Lung (tissue), 12 donors: Measurements from ENCODE around the gene BANK1. TPM values are rescaled to one million over a fixed set of nuclear protein-coding genes. Genes with fewer than 3 reads are reported as not detected.

ENCODE experiments used
- ATAC-seq: fragments of 200-7000 bp; cut with Tn5 transposase; one replicate; pipeline ENCODE4 v1.9.1; 2020; ENCODE audit warnings: moderate number of reproducible peaks; ENCODE audit not compliant: insufficient read depth, low FRiP score
- DNase-seq, 3 donors: peaks; one replicate each; pipeline ENCODE4 v3.0.0-alpha.2; 2013 to 2017
- H3K27ac ChIP-seq, 2 donors: one replicate each; pipeline ENCODE4 v1.5.1; 2013; ENCODE audit warnings: mild to moderate bottlenecking in 2 of 2, moderate library complexity in 2 of 2, control low read depth in 1 of 2, inconsistent platforms in 1 of 2, low read depth in 1 of 2, low read length in 1 of 2
- H3K27me3 ChIP-seq, 3 donors: one replicate each; pipeline ENCODE4 v1.5.1; 2013; ENCODE audit warnings: low read length in 2 of 3; ENCODE audit not compliant: control insufficient read depth in 3 of 3, insufficient read depth in 3 of 3
- H3K36me3 ChIP-seq, 4 donors: one replicate each; pipeline ENCODE4 v1.5.1; 2013; ENCODE audit warnings: low read length in 4 of 4, mild to moderate bottlenecking in 1 of 4, moderate library complexity in 1 of 4; ENCODE audit not compliant: control insufficient read depth in 4 of 4, insufficient read depth in 4 of 4
- H3K4me1 ChIP-seq, 5 donors: one replicate each; pipeline ENCODE4 v1.5.1; 2013; ENCODE audit warnings: low read length in 5 of 5, mild to moderate bottlenecking in 2 of 5, moderate library complexity in 1 of 5; ENCODE audit not compliant: control insufficient read depth in 5 of 5, insufficient read depth in 5 of 5
- H3K4me3 ChIP-seq: one replicate; pipeline ENCODE4 v1.5.1; 2013; ENCODE audit warnings: mild to moderate bottlenecking, control low read depth, moderate library complexity
- H3K9ac ChIP-seq, 2 donors: one replicate each; pipeline ENCODE4 v1.5.1; 2013; ENCODE audit warnings: low read length in 2 of 2, control low read depth in 1 of 2; ENCODE audit not compliant: insufficient read depth in 1 of 2
- H3K9me3 ChIP-seq, 4 donors: one replicate each; pipeline ENCODE4 v1.5.1; 2013; ENCODE audit warnings: low read length in 3 of 4, mild to moderate bottlenecking in 1 of 4, moderate library complexity in 1 of 4; ENCODE audit not compliant: control insufficient read depth in 4 of 4, insufficient read depth in 3 of 4
- CTCF ChIP-seq: IDR thresholded peaks from 2 replicates; pipeline ENCODE4 v1.5.1; 2012; ENCODE audit warnings: mild to moderate bottlenecking; ENCODE audit errors: control extremely low read depth, extremely low read depth
- WGBS, 2 donors: extraction: QIAGEN DNeasy Blood & Tissue Kit; methylation state at CpG; one replicate each; pipeline ENCODE4 v1.1.7; 2013; 5-methylcytosine and 5-hydroxymethylcytosine counted together
- polyA plus RNA-seq, 2 donors: library from polyadenylated mRNA; stranded (reverse); fragments of 200-250 nt; gene quantifications; one replicate each; pipeline ENCODE4 v1.2.1, GENCODE V29; 2013
- total RNA-seq, 2 donors: library from RNA; depleted of rRNA in 1 of 2; stranded (reverse); fragments of >200 nt in 1 of 2; gene quantifications; one replicate each; pipeline ENCODE4 v1.2.1, GENCODE V29; 2014 to 2021
- donor health status: control.
- donor health status: control.
- donor health status: Bipolar disorder and iron deficiency.
- donor health status: healthy.
- donor health status: DM: yes; HTN: yes; CAD: no.

The BANK1 gene
- total and polyA plus RNA-seq, 4 donors, result 7.0 to 20.5 (median 8.9) TPM

- no peak for TF ChIP-seq CTCF
- ATAC-seq (peak; percentile 88), DNase-seq (peak in 2 of 3 donors; percentile 22 to 38)
- Histone ChIP-seq H3K9ac (no peak overlapping the region), H3K9me3 (no peaks in the 10 kb centered on the region), H3K4me3 (no peak overlapping the region), H3K36me3 (no peaks in the 10 kb centered on the region), H3K27me3 (no peaks in the 10 kb centered on the region), H3K4me1 (no peaks in the 10 kb centered on the region), H3K27ac (no peak overlapping the region)
- WGBS, 2 donors, result 74 to 81% methylated on average over 1 of the region's 1 CpG
These were observed 154.1 kb downstream of the BANK1 start for GRCh38 chr4:101944649-101945048.

GRCh38 chr4:101948055-101948454, 157.5 kb downstream of the BANK1 start:
- no peak overlapping the region for H3K9ac ChIP-seq
- TF ChIP-seq CTCF, result no peak
- H3K27me3 ChIP-seq, result no peaks in the 10 kb centered on the region
- no peaks in the 10 kb centered on the region for H3K4me1 ChIP-seq
- H3K9me3 ChIP-seq, result no peaks in the 10 kb centered on the region
- ATAC-seq (no peak), DNase-seq (no peak)
- no peak overlapping the region for H3K27ac ChIP-seq
- no peaks in the 10 kb centered on the region for H3K36me3 ChIP-seq
- no peak overlapping the region for H3K4me3 ChIP-seq

GRCh38 chr4:101948951-101949350, 158.4 kb downstream of the BANK1 start:
- Histone ChIP-seq H3K9ac (no peak overlapping the region), H3K4me3 (no peak overlapping the region), H3K27ac (no peak overlapping the region), H3K36me3 (no peaks in the 10 kb centered on the region), H3K9me3 (no peaks in the 10 kb centered on the region), H3K27me3 (no peaks in the 10 kb centered on the region), H3K4me1 (no peaks in the 10 kb centered on the region)
- WGBS, 2 donors, result 83 to 96% methylated on average over 2 of the region's 2 CpGs
- ATAC-seq (no peak), DNase-seq (no peak)
- TF ChIP-seq CTCF, result no peak

- ATAC-seq (no peak), DNase-seq (no peak)
- no peak overlapping the region for H3K9ac ChIP-seq
- H3K4me1 ChIP-seq, result no peaks in the 10 kb centered on the region
- WGBS, 2 donors, result 77 to 83% methylated on average over 3 of the region's 3 CpGs
- TF ChIP-seq CTCF, result no peak
- no peaks in the 10 kb centered on the region for H3K36me3 ChIP-seq
- H3K9me3 ChIP-seq, result no peaks in the 10 kb centered on the region
- no peak overlapping the region for H3K4me3 ChIP-seq
- H3K27me3 ChIP-seq, result no peaks in the 10 kb centered on the region
- H3K27ac ChIP-seq, result no peak overlapping the region
These were observed 159.9 kb downstream of the BANK1 start for GRCh38 chr4:101950258-101950979.
